NCI-H1694 (cell line): ENCODE data around the gene MCCC1.
"Not testable (repeated sequence)": the region's sequence is repeated elsewhere in the genome, so short reads cannot be mapped to it uniquely, and the experiment has no call there.

Experiments used
- DNase-seq: peaks from one replicate; lab custom pipeline; 2025; lab: John Stamatoyannopoulos, UW

The MCCC1 gene

GRCh38 chr3:183101040-183101439 is 1.7 kb upstream of the MCCC1 start:
- not testable (repeated sequence) for DNase-seq

DNA sequence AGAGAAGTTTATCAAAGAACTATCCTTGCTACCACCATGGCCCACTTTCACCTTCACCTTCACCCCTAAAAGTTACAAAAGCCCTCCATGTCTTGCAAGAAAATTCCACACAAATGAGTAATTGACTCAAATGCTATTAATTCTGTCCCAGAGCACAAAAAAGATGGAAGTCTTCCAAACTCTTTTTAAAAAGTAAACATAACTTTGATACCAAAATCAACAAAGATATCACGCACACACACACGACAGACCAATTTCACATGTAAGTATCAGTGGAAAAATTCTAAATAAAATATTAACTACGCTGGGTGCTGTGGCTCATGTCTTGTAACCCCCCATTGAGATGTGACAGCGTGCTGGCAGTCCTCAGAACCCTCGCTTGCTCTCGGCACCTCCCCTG is 1.1 kb upstream of the MCCC1 start:
- DNase-seq = no peak

DNA sequence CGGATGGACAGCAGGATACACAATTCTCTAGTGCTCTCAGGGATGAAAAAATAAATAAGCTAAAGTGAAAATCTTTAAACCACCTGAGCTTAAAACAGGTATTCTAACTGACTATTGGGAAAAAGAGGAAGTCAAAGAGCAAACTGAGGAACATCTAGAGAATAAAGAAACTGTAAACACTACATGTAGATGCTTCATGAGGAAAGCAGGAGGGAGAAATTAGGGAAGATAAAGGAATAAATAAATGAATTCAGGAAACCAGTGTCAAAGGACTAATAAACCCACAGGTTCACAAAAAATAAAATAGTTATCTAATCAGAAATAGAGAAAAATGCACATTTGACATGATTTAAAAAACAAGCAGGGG is 525 bp upstream of the MCCC1 start:
- DNase-seq = no peak

DNA sequence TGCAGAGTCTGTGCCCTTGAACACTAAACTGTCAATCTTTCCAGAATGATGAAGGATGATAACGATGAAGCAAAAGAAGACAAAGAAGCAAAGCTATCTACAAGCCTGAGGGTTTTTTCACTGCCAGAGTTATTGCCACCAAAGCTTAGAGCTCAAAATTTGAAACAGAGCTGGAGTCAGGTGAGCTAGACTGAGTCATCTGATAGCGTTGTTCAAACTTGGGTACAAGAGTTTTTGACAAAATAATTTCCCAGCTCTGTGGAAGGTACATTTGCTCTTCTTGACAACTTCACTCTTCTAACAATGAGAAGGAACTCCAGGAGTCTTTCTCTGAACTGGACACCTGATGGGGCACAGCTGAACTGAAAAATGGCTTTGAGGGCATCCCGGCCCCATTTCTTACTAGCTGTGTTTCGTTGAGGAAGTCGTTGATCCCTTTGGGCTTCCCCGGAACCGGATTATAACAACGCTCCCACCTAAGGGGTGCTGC is 715 bp downstream of the MCCC1 start:
- no peak for DNase-seq

DNA sequence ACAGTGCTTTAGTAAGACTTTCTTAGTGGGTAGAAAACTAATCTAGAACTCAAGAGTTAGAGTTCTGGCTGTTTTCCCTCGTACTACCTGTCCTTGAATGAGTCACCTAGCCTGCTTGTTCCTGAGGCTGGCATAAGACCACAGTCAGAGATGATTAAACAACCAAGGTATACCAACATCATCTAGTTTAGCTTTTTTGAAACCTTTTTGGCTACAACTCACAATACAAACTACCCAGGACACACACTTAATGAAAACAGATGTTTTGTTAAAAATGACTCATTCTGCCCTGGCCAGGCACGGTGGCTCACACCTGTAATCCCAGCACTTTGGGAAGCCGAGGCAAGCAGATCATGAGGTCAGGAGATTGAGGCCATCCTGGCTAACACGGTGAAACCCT is 4.6 kb downstream of the MCCC1 start:
- no peak for DNase-seq

DNA sequence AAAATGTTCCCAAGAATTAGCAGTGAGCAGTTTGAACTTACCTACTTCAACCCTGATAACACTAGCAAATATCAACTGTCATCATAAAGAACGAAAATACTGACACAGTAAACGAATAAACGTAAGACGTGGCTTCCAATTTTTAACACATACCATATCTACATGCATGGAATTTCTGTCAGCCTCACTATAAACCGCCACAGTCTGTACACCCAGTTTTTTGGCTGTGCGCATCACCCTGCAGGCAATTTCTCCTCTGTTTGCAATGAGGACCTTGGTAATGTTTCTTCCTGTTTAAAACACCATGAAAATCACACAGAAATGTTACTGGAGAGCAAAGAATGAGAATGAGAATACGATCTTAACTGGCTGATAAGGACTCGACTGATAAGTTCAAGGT is 7.0 kb downstream of the MCCC1 start:
- no peak for DNase-seq

DNA sequence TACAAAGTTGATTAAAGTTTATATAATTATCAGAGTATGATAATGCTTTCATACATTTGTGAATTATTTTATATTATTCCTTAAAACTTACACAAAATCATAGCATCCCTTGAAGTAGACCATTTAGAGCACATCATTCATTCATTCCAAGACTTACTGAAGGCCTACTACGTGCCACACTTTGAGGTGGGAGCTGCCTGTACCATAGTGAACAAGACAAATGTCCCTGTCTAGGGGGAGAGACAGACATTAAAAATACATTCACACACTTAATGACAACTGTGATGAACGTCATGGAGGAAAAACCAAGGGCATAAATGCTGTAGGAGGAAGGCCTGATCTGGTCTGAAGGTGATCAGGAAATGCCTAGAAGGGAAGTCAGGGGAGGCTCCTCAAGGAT is 12.1 kb downstream of the MCCC1 start:
- no peak for DNase-seq

DNA sequence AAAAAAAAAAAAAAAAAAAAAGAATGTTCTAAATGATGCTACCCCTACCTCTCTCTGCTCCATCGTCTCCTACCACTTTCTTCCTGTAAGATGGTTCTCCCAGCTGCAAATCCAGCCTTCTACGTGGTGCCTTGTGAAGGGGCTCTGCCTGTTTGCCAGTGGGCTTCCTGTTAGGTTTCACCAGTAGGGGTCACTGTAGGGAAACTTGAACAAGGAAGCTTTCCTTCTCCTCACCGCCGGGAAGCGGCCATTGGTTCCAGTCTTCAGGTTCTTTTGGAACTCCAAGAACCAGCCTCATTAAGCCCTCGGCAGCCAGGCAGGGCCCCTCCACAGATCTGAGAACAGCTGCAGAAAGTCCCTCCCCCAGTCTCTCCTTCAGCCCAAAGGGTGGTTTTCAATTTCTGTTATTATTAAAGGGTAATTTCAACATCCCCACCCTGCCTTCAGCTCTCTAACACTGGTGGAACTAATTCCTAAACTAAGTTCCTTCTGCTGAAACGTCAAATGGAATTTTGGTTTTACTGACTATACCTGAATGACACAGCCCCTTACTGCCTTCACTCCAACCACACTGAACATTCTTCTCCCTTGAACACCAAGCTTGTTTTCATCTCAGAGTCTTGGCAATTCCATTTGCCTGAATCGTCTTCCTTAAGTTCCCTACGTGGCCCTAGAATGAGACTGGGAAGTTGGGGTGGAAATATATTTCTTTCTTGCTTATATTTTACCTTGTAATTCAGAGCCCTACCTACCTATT is 13.5 kb downstream of the MCCC1 start:
- DNase-seq = no peak

DNA sequence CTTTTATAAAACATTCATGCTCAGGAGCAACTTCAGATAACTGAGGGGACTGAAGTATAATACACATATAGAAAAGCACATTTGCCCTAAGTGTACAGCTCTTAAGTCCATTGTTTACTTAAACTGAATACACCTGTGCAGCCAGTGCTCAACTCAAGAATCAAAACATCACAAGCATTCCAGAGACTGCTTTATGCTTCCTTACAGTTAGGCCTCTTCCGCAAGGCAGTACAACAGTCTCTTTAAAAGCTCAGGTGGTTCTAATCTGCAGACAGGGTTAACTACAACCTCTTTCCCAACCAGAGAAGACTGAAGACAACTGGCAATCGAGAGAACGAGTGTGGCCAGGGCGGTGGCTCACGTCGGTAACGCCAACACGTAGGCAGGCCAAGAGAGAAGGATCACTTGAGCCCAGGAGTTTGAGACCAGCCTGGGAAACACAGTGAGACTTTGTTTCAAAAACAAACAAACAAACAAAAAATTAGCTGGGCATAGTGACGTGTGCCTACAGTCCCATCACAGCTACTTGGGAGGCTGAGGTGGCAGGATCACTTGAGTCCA is 16.9 kb downstream of the MCCC1 start:
- no peak for DNase-seq

- no peak for DNase-seq
Observed at GRCh38 chr3:183081459-183082183, 17.7 kb downstream of the MCCC1 start.

DNA sequence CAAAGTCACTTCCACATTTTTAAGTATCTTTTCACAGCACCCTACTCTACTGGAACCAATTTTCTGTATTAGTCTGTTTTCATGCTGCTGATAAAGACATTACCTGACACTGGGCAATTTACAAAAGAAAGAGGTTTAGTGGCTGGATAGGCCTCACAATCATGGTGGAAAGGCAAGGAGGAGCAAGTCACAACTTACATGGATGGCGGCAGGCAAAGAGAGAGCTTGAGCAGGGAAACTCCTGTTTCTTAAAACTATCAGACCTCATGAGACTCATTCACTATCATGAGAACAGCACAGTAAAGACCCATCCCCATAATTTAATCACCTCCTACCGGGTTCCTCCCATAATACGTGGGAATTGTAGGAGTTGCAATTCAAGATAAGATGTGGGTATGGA is 18.7 kb downstream of the MCCC1 start:
- no peak for DNase-seq

DNA sequence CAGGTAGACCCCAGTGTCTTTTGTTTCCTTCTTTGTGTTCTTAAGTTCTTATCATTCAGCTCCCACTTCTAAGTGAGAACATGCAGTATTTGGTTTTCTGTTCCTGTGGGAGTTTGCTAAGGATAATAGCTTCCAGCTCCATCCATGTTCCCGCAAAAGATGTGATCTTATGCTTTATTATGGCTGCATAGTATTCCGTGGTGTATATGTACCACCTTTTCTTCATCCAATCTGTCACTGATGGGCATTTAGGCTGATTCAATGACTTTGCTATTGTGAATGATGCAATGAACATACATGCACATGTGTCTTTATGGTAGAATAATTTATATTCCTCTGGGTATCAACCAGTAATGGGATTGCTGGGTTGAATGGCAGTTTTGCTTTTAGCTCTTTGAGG is 24.4 kb downstream of the MCCC1 start:
- no peak for DNase-seq

DNA sequence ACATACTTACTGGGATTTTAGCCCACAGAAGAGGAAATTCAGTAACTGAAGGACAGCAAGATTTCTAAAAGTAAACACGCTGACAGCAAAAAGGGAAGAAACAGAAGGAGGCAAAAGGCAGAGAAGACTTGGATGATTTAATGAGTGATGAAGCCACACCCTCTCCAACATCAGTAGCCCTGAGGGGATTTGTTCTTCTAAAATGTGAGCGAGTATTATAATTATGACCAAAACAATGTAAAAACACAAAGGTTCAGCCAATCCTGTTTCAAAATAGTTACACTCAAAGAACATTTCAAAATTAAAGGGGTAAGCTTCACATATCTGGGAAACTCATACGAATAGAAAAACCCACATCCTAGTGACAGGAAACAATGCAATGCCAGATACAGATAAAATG is 25.0 kb downstream of the MCCC1 start:
- DNase-seq = no peak

- no peak for DNase-seq
Observed at GRCh38 chr3:183073839-183074238, 25.5 kb downstream of the MCCC1 start.

DNA sequence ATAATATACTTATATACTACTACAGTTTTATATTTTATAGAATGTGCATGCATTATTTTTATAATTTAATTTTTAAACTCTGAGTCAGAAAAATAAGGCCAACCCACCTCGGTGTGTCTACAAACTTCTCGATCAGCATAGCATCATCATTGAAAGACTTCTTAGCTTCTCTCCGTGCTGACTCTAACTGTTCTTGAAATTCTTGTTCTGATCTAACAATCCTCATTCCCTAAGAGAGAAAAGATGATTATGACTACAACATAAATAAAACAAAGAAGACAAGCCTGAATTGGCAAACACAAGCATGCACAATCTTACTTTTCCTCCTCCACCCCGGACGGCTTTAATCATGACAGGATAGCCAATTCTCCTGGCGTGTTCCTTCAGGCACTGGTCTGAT is 28.4 kb downstream of the MCCC1 start:
- no peak for DNase-seq

DNA sequence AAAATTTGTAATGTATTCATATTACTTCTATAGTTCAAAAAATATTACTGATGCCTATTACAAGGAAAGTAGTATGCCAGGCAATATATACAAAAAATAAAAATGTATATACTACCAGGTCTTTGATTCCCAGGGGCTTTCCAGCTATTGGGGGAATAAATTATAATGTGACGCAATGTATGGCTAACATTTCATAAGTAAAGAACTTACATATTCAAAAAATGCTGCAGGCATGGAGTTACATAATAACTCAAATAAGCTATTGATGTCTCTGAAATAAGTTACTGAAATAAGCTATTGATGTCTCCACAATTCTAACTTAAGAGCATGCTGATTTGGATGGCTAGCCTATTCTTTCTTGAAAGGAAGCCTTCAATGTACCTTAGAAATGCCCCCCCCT is 30.2 kb downstream of the MCCC1 start:
- no peak for DNase-seq

DNA sequence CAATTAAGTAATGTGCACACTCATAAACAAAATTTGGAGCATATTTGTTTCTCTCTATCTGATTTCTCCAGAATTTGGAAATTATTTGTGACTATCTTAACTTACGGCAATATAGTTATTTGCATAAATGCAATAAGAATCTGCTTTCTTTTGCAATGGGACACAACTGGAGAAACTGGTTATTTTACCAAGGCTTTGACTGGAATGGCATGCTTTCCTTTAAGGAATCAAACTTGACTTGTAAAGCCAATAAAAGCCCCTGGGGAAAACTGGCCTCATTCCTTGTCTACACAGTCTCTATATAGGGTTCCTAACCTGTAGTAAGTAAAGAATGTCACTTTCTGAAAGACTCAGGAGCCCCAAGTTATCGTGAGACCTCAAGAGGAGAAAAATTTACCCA is 32.4 kb downstream of the MCCC1 start:
- DNase-seq = not testable (repeated sequence)

DNA sequence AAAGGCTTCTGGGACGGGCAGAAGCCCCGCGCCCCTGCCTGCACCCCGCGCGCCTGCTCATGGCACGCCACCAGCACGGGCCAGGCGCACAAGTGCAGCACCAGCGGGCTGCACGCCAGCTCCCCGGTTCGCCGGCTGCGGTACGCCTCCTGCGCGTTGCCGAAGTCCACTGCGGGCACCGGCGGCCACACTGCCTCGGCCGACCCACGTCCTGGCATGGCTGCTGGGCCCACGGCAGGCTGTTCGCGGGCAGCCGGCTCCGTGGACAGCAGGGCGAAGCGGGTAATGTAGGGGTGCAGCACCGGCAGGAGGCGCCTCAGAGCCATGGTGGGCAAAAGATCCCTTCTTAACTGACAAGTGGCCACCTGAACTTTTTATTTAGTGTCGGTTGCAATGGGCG is 34.8 kb downstream of the MCCC1 start:
- no peak for DNase-seq

GRCh38 chr3:183061391-183062172 is 37.7 kb downstream of the MCCC1 start:
- DNase-seq = no peak

- DNase-seq = no peak
Observed at GRCh38 chr3:183058351-183058750, 40.9 kb downstream of the MCCC1 start.

DNA sequence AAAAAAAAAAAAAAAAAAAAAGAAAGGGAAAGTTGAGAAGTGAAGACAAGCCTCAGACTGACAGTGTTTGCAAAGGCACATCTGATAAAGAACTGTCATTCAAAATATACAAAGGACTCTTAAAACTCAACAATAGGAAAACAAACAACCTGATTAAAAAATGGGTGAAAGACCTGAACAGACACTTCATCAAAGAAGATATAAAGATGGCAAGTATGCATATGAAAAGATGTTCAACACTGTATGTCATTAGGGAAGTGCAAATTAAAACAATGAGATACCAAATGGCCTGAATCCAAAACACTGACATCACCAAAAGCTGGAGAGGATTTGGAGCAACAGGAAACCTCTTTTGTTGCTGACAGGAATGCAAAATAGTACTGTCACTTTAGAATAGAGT is 48.6 kb downstream of the MCCC1 start:
- DNase-seq = no peak

GRCh38 chr3:183046883-183047282 is 52.4 kb downstream of the MCCC1 start:
- no peak for DNase-seq
